NCI-H146 (cell line): ENCODE data around the gene TRDMT1.
"Not testable (repeated sequence)": the region's sequence is repeated elsewhere in the genome, so short reads cannot be mapped to it uniquely, and the experiment has no call there.

Experiments used
- DNase-seq: peaks from one replicate; lab custom pipeline; 2025; lab: John Stamatoyannopoulos, UW

The TRDMT1 gene

DNA sequence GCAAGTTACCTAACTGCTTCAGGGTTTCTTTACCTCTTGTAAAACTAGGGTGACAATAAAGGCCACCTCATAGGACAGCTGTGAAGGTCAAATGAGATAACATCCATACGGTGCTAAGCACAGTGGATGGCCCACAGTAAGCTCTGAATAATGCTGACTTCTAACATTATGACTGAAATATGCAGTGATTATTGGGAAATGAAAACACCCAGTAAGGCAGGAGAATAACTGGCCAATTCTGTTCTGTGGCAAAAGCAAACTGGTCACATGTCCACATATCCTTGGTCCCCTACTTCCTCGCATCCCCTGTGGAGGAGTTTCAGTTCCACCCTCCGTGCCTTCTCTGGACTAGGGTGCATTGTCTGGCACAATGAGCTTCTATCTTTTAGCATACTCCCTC, 73.2 kb downstream of the TRDMT1 start:
- DNase-seq = no peak

DNA sequence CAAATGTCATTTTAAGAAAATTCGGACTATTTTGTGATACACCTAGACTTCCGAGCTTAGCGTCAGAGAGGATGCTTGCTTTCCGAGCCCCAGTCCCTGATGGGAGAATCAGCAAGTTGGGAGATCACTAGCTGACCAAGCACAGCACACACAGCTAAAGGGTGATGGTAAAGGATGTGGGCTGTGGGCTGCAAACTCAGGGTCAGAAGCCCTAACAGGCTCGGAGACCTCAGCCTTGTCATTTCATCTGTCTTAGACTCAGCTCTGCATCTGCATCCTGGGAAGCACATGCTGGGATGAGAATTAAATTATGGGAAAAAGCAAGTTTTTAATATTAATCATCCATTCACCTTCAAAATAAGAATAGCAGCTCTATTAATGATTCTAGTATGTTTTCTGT, 75.1 kb downstream of the TRDMT1 start:
- no peak for DNase-seq

DNA sequence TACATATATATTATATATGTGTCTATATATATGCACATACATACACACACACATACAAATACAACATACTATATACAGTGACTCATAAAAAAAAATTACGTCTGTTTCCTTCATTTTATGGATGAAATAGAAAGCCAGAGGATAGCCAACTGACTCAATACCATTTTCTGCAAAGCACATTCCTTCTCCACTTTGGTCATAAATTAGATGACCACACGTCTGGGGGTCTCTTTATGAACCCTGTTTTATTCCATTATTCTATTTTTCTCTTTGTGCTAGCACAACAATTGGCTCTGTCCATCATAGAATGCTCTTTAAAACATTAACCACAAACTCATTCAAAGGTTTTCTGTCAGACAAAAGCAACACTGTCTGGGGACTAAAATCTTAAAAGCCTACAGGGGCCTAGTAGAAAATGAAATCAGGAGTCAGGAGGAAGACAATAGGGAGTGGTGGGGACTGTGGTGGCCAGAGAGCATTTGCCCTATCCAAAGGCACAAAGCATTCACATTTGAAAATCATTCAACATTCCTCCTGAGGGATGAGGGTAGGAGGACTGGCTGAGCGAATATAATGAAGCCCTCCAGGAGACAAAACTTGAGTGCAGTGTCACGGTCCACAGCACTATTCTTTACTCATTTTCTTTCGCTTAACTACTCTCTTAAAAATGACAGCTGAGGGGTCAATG, 76.1 kb downstream of the TRDMT1 start:
- DNase-seq = no peak

GRCh38 chr10:17123961-17124360, 77.5 kb downstream of the TRDMT1 start:
- no peak for DNase-seq

DNA sequence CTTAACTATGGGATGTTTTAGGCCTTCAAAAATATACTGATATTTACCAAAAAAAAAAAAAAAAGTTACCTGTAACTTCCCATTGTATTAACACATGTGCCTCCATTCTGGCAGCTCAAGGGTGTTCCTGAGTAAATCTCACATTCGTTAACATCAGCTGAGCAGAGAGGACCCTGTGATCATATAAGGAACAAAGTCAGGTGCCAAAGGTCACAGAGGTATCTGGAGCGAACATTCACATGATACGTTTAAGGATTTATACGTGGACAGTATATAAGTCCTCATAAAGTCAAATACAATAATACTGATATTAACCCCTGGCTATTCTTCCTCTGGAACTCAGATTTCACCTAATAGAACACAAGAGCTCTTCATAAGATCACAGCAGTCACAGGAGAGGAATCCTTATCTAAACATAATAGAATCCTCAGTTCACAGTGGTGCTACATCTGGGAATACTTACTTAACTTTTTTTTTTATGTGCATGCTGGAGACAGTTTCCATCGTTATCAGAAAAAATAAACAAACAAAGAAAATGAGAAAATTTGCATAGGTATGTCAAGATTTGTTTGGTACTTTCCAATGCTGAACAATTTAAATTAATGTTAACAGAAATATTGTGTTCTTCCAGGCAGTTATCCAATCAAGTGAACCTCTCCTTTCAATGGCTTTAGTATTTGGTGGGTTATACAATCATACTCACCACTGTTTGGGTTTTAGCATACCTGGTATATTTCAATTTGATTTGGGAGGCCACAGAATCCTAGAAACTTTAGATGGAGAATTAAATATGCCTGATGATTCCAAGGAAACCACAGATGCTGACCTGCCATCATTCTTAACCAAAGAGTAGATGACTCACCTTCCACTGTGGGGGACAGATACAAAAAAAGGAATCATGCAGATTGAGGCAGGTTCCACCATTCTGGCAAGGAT, 78.5 kb downstream of the TRDMT1 start:
- DNase-seq = no peak

DNA sequence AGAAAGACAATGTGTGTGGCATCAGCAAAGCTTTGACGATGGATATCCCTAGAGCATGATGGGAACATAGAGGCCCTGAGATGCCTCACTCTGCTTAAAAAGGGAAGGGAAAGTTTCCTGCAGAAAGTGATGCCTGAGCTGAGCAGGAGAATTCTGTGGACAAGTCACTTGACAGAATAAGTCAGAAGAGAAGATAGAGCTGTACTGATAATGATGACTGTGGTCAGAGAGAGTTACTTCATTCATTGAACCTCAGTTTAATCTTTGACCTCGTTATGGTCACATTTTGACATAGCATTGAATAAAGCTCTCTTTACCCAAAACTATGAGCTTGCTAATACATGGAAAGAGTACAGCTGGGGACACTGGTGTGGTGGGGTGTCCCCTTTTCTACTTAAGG, 79.4 kb downstream of the TRDMT1 start:
- no peak for DNase-seq

GRCh38 chr10:17120694-17121093, 80.8 kb downstream of the TRDMT1 start:
- no peak for DNase-seq

GRCh38 chr10:17119845-17120244, 81.6 kb downstream of the TRDMT1 start:
- no peak for DNase-seq

GRCh38 chr10:17116193-17116592, 85.3 kb downstream of the TRDMT1 start:
- no peak for DNase-seq

DNA sequence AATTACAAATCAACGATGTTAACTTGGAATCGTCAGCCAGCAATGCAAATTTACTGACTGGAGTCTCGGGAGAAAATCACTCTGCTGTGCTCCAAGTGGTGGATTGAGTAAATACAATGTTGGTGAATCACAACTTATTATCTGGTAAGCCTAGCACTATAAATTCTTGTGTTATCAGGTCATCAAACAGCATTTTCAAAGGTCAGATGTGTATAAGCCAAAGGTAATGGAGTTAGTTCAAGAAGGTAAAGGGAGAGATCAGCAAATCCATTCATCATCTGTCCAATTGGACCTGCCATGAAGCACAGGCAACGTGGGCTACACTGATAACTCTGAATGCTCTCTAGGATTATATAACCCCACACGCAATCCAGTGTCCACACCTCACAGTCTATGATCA, 85.8 kb downstream of the TRDMT1 start:
- no peak for DNase-seq

GRCh38 chr10:17114878-17115444, 86.5 kb downstream of the TRDMT1 start:
- DNase-seq = not testable (repeated sequence)

GRCh38 chr10:17113889-17114540, 87.5 kb downstream of the TRDMT1 start:
- DNase-seq = no peak

DNA sequence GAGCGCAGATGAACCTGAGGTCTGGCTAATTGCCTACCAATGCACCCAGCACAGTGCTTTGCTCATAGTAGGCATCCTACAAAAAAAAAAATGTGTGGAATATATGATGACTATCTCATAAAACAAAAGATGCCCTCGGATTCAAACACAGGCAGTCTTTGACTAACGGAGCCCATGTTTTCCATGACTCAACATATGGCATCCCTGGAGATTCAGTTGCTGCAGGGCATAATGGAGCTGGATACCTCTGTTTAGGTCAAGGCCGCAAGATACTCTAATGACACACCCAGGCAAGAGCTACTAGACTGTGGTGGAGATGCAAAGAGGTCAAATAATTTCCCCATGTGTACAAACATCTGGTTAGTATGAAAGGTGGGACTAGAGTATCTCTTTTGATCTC, 88.1 kb downstream of the TRDMT1 start:
- no peak for DNase-seq

DNA sequence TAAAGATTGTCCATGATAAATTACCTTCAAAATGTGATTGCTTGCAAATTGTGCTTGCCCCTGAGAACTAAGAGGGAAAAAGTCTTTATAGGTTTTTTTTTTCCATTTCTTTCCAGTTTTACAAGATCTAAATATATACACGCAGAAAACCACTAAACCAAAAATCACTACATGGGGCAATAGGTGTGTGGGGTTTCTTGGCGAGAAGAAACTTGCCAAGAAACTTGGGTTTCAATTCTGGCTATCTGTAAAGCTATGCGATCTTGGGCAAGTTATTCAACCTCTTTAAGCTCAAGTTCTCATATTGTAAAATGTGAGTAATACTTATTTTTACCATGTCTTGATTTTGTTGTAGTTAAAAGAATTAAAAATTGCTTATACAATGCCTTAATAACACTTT, 88.9 kb downstream of the TRDMT1 start:
- no peak for DNase-seq

DNA sequence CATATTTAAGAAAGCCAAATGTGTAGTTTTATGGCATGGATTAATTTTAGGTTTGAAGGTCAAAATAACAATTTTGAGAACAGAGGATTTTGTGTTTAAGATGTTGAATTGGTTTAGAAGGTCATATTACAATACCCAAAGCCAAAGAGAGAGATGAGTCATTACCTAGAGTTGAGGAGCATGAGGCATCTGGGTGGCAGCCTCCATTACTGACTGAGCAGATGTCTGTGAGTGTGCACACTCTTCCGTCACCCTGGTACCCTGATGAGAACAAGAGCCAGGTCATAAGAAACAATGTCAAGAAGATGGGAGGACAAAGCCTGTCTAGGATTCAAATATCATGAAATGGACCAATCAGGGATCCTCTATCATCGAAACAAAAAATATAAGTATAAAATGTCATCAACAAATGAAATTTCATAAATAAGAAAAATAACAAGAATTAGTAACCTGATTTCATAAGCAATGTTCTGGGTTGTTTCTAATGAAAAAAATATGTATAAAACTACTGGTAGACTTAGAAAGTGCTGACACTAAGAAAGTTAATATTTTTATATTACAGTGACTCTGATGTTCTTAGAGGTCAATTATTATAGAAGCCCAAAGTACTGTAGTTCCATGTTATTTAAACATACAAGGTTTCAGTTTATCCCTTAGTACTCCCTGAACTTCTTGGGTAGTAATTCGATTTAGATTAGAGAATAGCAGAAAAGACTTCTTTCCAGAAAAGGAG, 91.8 kb downstream of the TRDMT1 start:
- no peak for DNase-seq

DNA sequence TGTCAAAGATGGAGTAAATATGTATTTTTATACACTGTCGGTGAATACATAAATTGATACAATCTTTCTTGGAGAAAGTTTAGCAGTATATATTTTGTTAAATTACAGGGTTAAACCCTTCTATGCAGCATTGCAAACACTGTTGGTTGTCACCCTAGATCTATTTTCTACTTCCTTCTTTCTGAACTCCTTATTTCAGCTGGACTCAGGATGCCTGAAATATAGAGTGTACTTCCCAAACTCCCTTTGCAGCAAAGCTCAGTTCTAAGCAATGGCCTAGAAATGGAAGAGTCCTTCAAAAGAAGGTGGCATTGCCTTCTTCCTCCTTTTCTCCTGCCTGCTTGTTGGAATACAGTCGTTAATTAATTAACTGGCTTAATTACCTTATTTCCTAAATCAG, 92.4 kb downstream of the TRDMT1 start:
- no peak for DNase-seq

DNA sequence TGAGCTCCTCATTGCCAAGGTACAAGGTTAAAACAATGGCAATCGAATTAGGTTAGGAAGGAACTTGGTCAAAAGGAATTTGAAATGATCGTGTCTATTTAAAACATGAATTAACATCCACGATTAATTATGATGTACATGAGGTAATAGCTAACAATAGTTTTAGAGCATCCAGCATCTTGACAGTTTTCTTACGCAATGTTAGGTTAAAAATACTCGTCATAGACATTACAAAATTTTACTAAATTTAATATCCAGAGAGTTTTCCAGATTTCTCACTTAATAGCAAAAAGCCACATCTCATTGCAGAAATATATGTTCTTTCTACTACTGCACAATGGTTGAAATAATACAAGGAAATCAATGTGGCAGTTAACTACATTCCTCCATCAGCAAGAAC, 94.5 kb downstream of the TRDMT1 start:
- no peak for DNase-seq

DNA sequence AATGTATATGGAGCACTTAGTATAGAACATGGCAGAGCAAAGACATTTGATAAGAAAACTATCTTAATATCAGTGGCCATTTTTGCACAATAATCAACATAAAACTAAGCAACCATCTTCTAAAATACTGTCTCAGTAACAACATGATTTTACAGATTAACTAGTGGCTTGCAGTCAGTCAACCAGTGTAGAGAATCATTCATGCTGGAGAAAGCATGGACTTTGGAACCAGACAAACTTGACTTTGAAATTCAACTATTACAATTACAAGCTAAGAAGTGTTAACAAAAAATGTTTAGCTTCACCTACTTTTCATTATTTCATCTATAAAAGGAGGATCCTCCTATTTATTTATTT, 99.6 kb downstream of the TRDMT1 start:
- no peak for DNase-seq

DNA sequence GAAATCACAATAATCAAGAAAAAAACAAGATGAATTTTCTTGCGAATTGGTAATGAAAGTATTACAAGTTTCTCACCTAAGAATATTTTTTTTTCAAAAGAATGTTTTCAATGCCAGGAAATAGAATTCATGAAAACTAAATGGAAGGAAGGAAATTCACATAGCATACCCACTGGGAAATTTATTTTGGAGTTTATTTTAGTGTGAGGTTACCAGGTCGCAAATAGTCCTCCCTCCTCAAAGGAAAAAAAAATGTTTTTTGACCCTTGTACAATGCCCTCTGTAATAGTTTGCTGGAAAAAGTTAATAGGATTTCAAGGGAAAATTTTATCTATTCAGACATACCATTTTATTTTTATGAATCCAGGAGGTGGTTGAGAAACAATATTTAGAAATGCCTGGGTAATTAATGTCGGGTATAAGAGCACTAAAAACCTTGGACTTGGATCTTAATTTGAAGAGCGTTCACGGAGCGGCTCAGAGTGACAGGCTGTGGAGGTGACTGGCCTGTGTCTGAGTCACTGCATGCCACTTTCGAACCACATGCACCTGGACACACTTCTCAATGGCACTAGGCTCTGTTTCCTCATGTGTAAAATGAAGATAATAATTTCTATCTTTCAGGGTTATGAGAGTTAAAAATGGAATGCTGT, 100.1 kb downstream of the TRDMT1 start:
- DNase-seq = no peak

DNA sequence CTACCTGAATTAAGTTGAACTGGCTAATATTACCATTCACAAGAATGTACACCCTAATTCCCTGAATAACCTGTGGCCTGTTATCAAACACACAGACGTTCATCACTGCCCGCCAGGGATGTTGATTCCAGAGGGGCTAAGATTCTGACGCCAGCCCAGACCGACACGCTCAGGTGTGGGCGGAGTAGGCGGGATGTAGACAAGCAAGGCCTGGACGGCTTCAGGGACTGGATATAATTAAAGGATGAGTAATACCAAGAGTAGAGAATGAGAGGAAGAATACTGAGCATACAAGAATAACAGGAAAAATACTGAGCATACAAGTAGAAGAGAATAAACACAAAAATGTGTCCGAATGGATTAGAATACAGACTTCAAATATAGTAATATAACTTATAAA, 100.9 kb downstream of the TRDMT1 start:
- DNase-seq = no peak

DNA sequence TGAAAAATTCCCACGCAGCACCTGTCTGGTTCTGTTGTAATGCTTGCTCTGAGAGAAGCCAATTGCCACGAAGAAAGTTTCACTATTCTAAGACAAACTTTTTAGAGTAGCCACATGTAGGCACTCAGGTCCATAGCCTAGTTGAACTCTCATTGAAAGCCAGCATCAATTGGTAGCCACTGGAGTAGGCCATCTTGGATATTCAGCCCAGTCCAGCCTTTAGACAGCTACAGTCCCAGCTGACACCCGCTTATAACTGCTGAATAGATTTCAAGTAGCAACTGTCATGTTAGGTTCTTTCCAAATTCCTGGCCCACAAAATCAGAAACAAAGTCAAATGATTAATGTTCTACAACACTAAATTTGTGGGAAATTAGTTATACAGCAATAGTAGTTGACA, 103.5 kb downstream of the TRDMT1 start:
- DNase-seq = no peak
